ENCODE measurements around the gene ABCA6. TPM values are rescaled to one million over a fixed set of nuclear protein-coding genes. Genes with fewer than 3 reads are reported as not detected.
A peak's percentile ranks its signal among the peaks of the same experiment; 100 is the strongest.

ABCA6 gene
- total RNA-seq, 1 donor, result 30.4 TPM

DNA sequence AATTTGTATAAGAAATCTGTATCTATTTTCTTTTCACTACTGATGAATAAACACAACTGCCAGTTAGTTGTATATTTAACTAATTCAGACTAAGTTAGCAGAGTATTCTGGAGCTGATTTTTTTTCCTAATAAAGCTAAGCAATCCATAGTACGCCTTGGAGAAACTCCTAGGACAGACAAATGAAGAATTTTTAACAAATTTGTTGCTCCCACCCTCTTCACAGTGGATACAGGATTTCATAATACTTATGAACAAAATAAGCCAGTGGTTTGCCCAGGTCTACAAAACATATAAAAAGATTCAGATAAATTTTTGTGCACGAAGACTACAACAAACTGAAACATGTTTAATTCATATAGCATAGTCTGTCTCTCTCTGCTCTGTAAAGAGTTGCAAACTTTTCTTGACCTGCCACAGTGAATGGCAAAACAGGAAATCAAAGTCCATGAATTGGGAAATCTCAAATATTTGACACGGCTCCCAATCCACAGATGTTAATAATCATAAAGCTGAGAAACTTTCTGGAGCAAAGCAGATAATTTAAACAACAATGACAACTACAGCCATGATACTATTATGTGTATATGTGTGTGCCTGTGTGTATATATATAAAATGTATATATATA lies 594 bp upstream of the ABCA6 start:
- Histone ChIP-seq H4K20me1 (ENCODE audit: insufficient read depth, low read length) (no peaks in the 10 kb centered on the region), H3K36me3 (ENCODE audit: insufficient read depth, low read length) (no peaks in the 10 kb centered on the region), H3K27me3 (ENCODE audit: insufficient read depth, low read length) (no peaks in the 10 kb centered on the region), H3K4me1 (ENCODE audit: insufficient read depth, low read length) (peaks cover 17% of the 10 kb centered on the region), H3K4me2 (ENCODE audit: insufficient read depth, low read length) (peak overlapping the region; percentile 71), H3K79me2 (ENCODE audit: insufficient read depth, low read length) (no peaks in the 10 kb centered on the region), H3K4me3 (ENCODE audit: insufficient read depth, low read length) (peak overlapping the region; percentile 37), H3K27ac (ENCODE audit: low read depth, low read length) (peak overlapping the region; percentile 59), H2AFZ (ENCODE audit: low read length) (peak overlapping the region; percentile 77), H3K9me3 (ENCODE audit: low read depth, low read length) (no peaks in the 10 kb centered on the region)
- no peak for DNase-seq (ENCODE audit: insufficient read length, low spot score, missing footprints)
- TF ChIP-seq CTCF (IDR thresholded peaks at IDR 0.05; ENCODE audit: extremely low read depth, low read depth, low read length), result no peak

- H3K27ac ChIP-seq (ENCODE audit: low read depth, low read length), result no peak overlapping the region
- H3K4me1 ChIP-seq (ENCODE audit: insufficient read depth, low read length), result no peaks in the 10 kb centered on the region
- H3K4me2 ChIP-seq (ENCODE audit: insufficient read depth, low read length), result no peak overlapping the region
- TF ChIP-seq CTCF (IDR thresholded peaks at IDR 0.05; ENCODE audit: extremely low read depth, low read depth, low read length), result no peak
- H3K9me3 ChIP-seq (ENCODE audit: low read depth, low read length), result no peaks in the 10 kb centered on the region
- H4K20me1 ChIP-seq (ENCODE audit: insufficient read depth, low read length), result no peaks in the 10 kb centered on the region
- H3K4me3 ChIP-seq (ENCODE audit: insufficient read depth, low read length), result no peak overlapping the region
- H3K79me2 ChIP-seq (ENCODE audit: insufficient read depth, low read length), result no peaks in the 10 kb centered on the region
- no peak for DNase-seq (ENCODE audit: insufficient read length, low spot score, missing footprints)
- no peak overlapping the region for H2AFZ ChIP-seq (ENCODE audit: low read length)
- no peaks in the 10 kb centered on the region for H3K27me3 ChIP-seq (ENCODE audit: insufficient read depth, low read length)
- H3K36me3 ChIP-seq (ENCODE audit: insufficient read depth, low read length), result no peaks in the 10 kb centered on the region
These were observed 7.6 kb downstream of the ABCA6 start for GRCh38 chr17:69134112-69134511.

- H3K4me1 ChIP-seq (ENCODE audit: insufficient read depth, low read length), result no peaks in the 10 kb centered on the region
- no peak overlapping the region for H2AFZ ChIP-seq (ENCODE audit: low read length)
- H3K27me3 ChIP-seq (ENCODE audit: insufficient read depth, low read length), result no peaks in the 10 kb centered on the region
- no peaks in the 10 kb centered on the region for H3K36me3 ChIP-seq (ENCODE audit: insufficient read depth, low read length)
- H3K4me3 ChIP-seq (ENCODE audit: insufficient read depth, low read length), result no peak overlapping the region
- TF ChIP-seq CTCF (IDR thresholded peaks at IDR 0.05; ENCODE audit: extremely low read depth, low read depth, low read length), result no peak
- no peaks in the 10 kb centered on the region for H4K20me1 ChIP-seq (ENCODE audit: insufficient read depth, low read length)
- no peak overlapping the region for H3K27ac ChIP-seq (ENCODE audit: low read depth, low read length)
- no peak for DNase-seq (ENCODE audit: insufficient read length, low spot score, missing footprints)
- no peaks in the 10 kb centered on the region for H3K9me3 ChIP-seq (ENCODE audit: low read depth, low read length)
- H3K4me2 ChIP-seq (ENCODE audit: insufficient read depth, low read length), result no peak overlapping the region
- no peaks in the 10 kb centered on the region for H3K79me2 ChIP-seq (ENCODE audit: insufficient read depth, low read length)
These were observed 10.9 kb downstream of the ABCA6 start for GRCh38 chr17:69130627-69131296.

GRCh38 chr17:69123626-69124025 lies 18.1 kb downstream of the ABCA6 start:
- H4K20me1 ChIP-seq (ENCODE audit: insufficient read depth, low read length), result no peaks in the 10 kb centered on the region
- H3K79me2 ChIP-seq (ENCODE audit: insufficient read depth, low read length), result no peaks in the 10 kb centered on the region
- DNase-seq (ENCODE audit: insufficient read length, low spot score, missing footprints), result no peak
- H2AFZ ChIP-seq (ENCODE audit: low read length), result no peak overlapping the region
- no peaks in the 10 kb centered on the region for H3K36me3 ChIP-seq (ENCODE audit: insufficient read depth, low read length)
- H3K4me3 ChIP-seq (ENCODE audit: insufficient read depth, low read length), result no peak overlapping the region
- no peak for TF ChIP-seq CTCF (IDR thresholded peaks at IDR 0.05; ENCODE audit: extremely low read depth, low read depth, low read length)
- H3K27ac ChIP-seq (ENCODE audit: low read depth, low read length), result no peak overlapping the region
- H3K27me3 ChIP-seq (ENCODE audit: insufficient read depth, low read length), result no peaks in the 10 kb centered on the region
- H3K4me2 ChIP-seq (ENCODE audit: insufficient read depth, low read length), result no peak overlapping the region
- no peaks in the 10 kb centered on the region for H3K9me3 ChIP-seq (ENCODE audit: low read depth, low read length)
- H3K4me1 ChIP-seq (ENCODE audit: insufficient read depth, low read length), result no peaks in the 10 kb centered on the region

All from osteoblast (primary cell).